Gastrocnemius medialis (tissue), 4 donors: ENCODE measurements around the gene MAT1A.
"Not testable (repeated sequence)": the region's sequence is repeated elsewhere in the genome, so short reads cannot be mapped to it uniquely, and the experiment has no call there.

Experiments
- CTCF ChIP-seq, 5 experiments: fragments of 450-650 bp in 3 of 5; fragments of 200-600 bp in 2 of 5; sonication (generic) in 2 of 5; IDR thresholded peaks in 4 of 5; conservative IDR thresholded peaks in 1 of 5; 1 replicate in 4 of 5; 2 replicates in 1 of 5; pipeline ENCODE4 v1.5.1; 2016 to 2019; ENCODE audit warnings: antibody characterized with exemption in 5 of 5, mild to moderate bottlenecking in 3 of 5, moderate library complexity in 3 of 5
- POLR2A ChIP-seq, 2 donors: fragments of 450-650 bp; IDR thresholded peaks; one replicate each; pipeline ENCODE4 v1.6.1; 2017; ENCODE audit warnings: antibody characterized with exemption in 2 of 2, mild to moderate bottlenecking in 2 of 2, moderate library complexity in 2 of 2

- TF ChIP-seq POLR2A (IDR thresholded peaks at IDR 0.05); CTCF (IDR thresholded peaks at IDR 0.05 in 4 of 5, conservative IDR thresholded peaks at IDR 0.05 in 1 of 5): not testable (repeated sequence)
Observed at GRCh38 chr10:80233871-80234270, 55.6 kb downstream of the MAT1A start.
